Pons (tissue), 1 donor: Measurements from ENCODE around the gene CELSR1.
"Not testable (repeated sequence)": the region's sequence is repeated elsewhere in the genome, so short reads cannot be mapped to it uniquely, and the experiment has no call there.

Experiments
- DNase-seq: peaks from one replicate; pipeline ENCODE4 v3.0.0-alpha.2; 2016; ENCODE audit warnings: low spot score

The CELSR1 gene

GRCh38 chr22:46512683-46513082, 24.7 kb downstream of the CELSR1 start:
- no peak for DNase-seq

- no peak for DNase-seq
Observed at GRCh38 chr22:46512039-46512370, 25.4 kb downstream of the CELSR1 start.

- DNase-seq, result no peak
Observed at GRCh38 chr22:46511151-46512038, 26.0 kb downstream of the CELSR1 start.

GRCh38 chr22:46509416-46510089, 27.9 kb downstream of the CELSR1 start:
- DNase-seq, result no peak

DNA sequence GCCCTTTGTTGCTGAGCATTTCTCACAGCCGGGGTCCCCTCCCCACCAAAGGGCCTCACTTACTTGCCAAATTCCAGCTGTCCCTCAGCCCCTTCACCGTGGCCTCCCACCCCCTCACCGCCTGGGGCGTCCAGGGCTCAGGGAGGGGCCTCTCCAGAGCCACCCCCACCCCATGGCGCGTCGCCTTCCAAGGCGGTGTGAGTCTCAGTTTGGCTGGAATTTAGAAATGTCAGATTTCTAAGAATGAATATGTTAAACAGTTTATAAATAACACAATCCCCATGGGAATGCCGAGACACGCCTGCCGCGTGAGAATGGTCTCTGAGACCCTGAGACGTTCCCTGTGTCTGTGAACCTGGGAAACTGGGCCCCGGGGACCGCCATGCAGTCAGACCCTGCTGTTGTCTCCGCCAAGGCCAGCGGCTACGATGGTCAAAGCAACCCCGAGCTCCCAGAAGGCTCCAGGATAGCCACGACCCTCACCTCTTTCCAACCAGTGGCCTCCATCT, 28.9 kb downstream of the CELSR1 start:
- DNase-seq, result no peak

DNA sequence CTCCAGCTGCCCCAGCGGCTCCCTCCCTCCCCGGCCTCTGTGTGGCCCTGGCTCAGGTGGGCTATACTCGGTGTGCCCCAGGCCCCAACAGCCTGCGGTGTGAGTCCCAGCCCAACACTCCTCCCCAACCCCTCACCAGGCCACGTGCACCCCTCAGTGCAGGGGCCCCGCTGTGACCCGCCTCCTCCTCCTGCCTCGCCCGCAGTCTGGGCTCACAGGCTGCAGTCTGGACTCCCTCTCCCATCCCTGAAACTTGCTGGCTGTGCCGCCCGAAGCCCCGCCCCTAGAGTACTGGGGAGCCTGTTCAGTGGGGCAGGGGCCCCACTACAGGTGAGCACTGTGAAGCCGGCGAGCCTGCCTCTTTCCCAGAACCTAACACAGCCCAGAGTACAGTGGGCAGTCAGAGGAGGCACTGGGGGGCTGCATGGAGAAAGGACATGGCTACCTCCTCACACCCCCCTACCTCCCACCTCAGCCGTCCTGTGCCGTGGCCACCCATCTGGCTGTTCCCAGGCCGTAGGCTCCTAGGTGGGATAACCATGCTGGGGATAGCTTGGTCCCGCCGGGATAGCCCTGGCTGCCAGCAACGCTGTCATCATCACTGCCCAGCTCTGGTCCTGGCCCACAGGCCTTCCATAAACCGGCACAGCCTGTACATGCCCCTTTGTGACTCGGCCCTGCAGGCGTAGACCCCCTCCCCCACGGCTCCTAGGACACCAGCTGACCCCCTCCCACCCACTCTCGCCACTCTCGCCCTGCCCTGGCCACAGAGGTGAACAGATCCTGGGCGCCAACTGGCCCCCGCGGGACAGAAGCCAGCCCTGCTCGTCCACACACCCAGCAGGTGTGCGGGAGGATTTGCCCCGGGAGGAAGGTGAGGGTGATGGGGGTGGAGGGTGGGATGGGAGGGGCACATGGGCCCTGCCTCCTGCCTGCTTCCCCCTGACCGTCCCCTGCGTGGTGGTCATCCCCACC, 29.7 kb downstream of the CELSR1 start:
- no peak for DNase-seq

DNA sequence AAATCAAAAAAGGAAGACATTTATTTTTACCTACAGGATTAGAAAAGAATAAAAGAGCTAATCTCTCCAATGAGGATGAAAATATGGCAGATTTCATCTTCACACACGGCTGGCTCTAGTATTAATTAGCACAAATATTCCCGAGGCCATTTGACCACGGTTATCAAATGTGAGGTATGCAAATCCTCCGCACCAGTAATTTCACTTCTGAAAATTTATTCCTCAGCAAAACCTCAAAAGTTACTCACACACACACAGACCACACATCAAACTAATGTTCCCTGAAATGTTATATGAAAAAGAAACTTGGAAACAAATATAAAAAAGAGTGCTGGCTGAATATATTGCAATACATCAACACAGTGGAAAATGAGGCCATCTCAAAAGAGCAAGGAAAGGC, 32.8 kb downstream of the CELSR1 start:
- DNase-seq, result no peak

- DNase-seq, result no peak
Observed at GRCh38 chr22:46502440-46503175, 34.8 kb downstream of the CELSR1 start.

DNA sequence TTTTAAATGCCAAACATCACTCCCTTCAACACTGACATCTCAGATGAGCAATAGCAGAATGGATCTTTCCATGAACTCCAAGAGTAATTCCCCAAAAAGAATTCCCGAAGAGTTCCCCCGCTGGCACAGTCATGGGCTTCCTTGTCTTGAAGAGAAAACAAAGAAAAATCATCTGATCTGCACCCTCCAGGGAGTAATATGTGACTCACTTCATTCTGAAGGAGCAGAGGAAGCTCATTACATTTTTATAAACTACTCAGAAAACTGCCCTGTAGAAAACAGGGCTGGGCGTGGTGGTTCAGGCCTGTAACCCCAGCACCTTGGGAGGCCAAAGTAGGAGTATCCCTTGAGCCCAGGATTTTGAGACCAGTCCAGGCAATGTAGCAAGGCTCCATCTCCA, 35.7 kb downstream of the CELSR1 start:
- no peak for DNase-seq

- DNase-seq, result not testable (repeated sequence)
Observed at GRCh38 chr22:46501265-46501664, 36.2 kb downstream of the CELSR1 start.

DNA sequence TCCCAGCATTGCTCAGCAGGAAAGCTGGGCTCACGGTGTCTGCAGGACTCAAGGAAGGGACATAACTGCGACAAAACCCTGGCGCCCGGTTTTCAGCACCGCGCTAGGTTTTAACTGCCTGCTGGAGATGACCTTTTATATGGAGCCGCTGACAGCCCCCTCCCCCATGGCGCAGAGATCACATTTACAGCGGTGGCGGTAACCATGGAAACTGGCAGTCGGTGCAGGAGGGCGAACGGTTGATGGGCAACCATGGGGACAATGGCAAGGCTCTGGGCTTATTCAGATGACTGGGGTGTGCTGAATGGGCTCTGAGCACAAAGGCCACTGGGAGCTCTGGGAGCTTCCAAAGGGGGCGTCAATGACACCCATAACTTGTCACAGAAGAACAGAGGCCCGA, 37.2 kb downstream of the CELSR1 start:
- DNase-seq, result no peak

- DNase-seq, result no peak
Observed at GRCh38 chr22:46499805-46500189, 37.6 kb downstream of the CELSR1 start.

- no peak for DNase-seq
Observed at GRCh38 chr22:46491946-46492345, 45.5 kb downstream of the CELSR1 start.

- no peak for DNase-seq
Observed at GRCh38 chr22:46490538-46490937, 46.9 kb downstream of the CELSR1 start.

- no peak for DNase-seq
Observed at GRCh38 chr22:46486996-46487717, 50.3 kb downstream of the CELSR1 start.

GRCh38 chr22:46484861-46485595, 52.4 kb downstream of the CELSR1 start:
- no peak for DNase-seq

- DNase-seq, result no peak
Observed at GRCh38 chr22:46484156-46484860, 53.1 kb downstream of the CELSR1 start.

GRCh38 chr22:46483353-46483752, 54.1 kb downstream of the CELSR1 start:
- DNase-seq, result no peak

- DNase-seq, result no peak
Observed at GRCh38 chr22:46482056-46482675, 55.3 kb downstream of the CELSR1 start.
